H1 (cell line): ENCODE measurements around the gene LILRB1. TPM values are rescaled to one million over a fixed set of nuclear protein-coding genes. Genes with fewer than 3 reads are reported as not detected.

Source experiments
- CTCF ChIA-PET: fragments of 300-600 bp; sonication (Branson Sonifier 250); formaldehyde crosslinking; loops from one replicate; lab custom pipeline; 2021; ENCODE audit not compliant: partially characterized antibody; lab: Charles Lee
- POLR2A ChIA-PET: fragments of 300-600 bp; sonication (Branson Sonifier 250); formaldehyde crosslinking; loops from one replicate; lab custom pipeline; 2021; ENCODE audit warnings: inconsistent platforms; ENCODE audit not compliant: partially characterized antibody; lab: Charles Lee
- DNase-seq, 2 experiments: peaks; one replicate each; pipeline versions ENCODE4 v3.0.0 to v3.0.0-alpha.2; 2010 to 2022; ENCODE audit warnings: low spot score in 2 of 2, low read depth in 1 of 2, mixed read lengths in 1 of 2
- FAIRE-seq: peaks from 2 replicates; lab custom pipeline; 2011; peaks lifted over from hg19 to GRCh38; lab: Jason Lieb, UNC
- H2AFZ ChIP-seq: 2 replicates; pipeline ENCODE4 v1.8.1; 2012; ENCODE audit warnings: low read length, inconsistent platforms
- H2AK5ac ChIP-seq: 2 replicates; pipeline ENCODE4 v1.6.1; 2013; ENCODE audit warnings: low read depth, low read length
- H2BK120ac ChIP-seq: replicated peaks from 2 replicates; pipeline ENCODE3; 2013; ENCODE audit warnings: low read depth, low read length, inconsistent platforms
- H2BK12ac ChIP-seq: 2 replicates; pipeline ENCODE4 v1.6.1; 2013; ENCODE audit warnings: low read depth, low read length
- H2BK15ac ChIP-seq: 2 replicates; pipeline ENCODE4 v1.6.1; 2013; ENCODE audit warnings: low read length
- H2BK20ac ChIP-seq: 2 replicates; pipeline ENCODE4 v1.6.1; 2013; ENCODE audit warnings: low read length
- H2BK5ac ChIP-seq: 2 replicates; pipeline ENCODE4 v1.6.1; 2013; ENCODE audit warnings: low read depth, low read length
- H3K14ac ChIP-seq: 2 replicates; pipeline ENCODE4 v1.6.1; 2013; ENCODE audit warnings: inconsistent platforms; ENCODE audit not compliant: insufficient read length
- H3K18ac ChIP-seq: 2 replicates; pipeline ENCODE4 v1.6.1; 2013; ENCODE audit warnings: low read length; ENCODE audit errors: extremely low read depth
- H3K23ac ChIP-seq: 2 replicates; pipeline ENCODE4 v1.6.1; 2013; ENCODE audit warnings: inconsistent platforms; ENCODE audit not compliant: insufficient read length
- H3K23me2 ChIP-seq: 2 replicates; pipeline ENCODE4 v1.6.1; 2013; ENCODE audit warnings: low read depth, low read length
- H3K27ac ChIP-seq: 2 replicates; pipeline ENCODE4 v1.6.1; 2011; ENCODE audit warnings: low read depth, low read length, inconsistent platforms
- H3K27me3 ChIP-seq, 4 experiments: replicated peaks in 1 of 4; 1 replicate in 1 of 4; 2 replicates in 3 of 4; pipeline versions ENCODE4 v1.6.1 to v1.8.1; 2011 to 2013; ENCODE audit warnings: low read length in 3 of 4, mild to moderate bottlenecking in 3 of 4, inconsistent platforms in 2 of 4, mixed read lengths in 2 of 4, moderate library complexity in 1 of 4; ENCODE audit not compliant: control insufficient read depth in 3 of 4, insufficient read depth in 3 of 4; ENCODE audit errors: extremely low read depth in 1 of 4
- H3K36me3 ChIP-seq, 4 experiments: 2 replicates each; pipeline versions ENCODE4 v1.6.1 to v1.8.1; 2011 to 2013; ENCODE audit warnings: mild to moderate bottlenecking in 4 of 4, low read length in 3 of 4, moderate library complexity in 2 of 4, control low read depth in 1 of 4, inconsistent platforms in 1 of 4; ENCODE audit not compliant: insufficient read depth in 4 of 4, control insufficient read depth in 2 of 4
- H3K4ac ChIP-seq: replicated peaks from 2 replicates; pipeline ENCODE3; 2013; ENCODE audit warnings: low read length, low read depth, mixed read lengths, inconsistent platforms; ENCODE audit not compliant: insufficient read length
- H3K4me1 ChIP-seq, 4 experiments: replicated peaks in 1 of 4; 1 replicate in 1 of 4; 2 replicates in 3 of 4; pipeline versions ENCODE4 v1.6.1 to v1.8.1; 2011 to 2013; ENCODE audit warnings: low read length in 3 of 4, inconsistent platforms in 2 of 4, mixed read lengths in 1 of 4; ENCODE audit not compliant: insufficient read depth in 4 of 4, control insufficient read depth in 3 of 4
- H3K4me2 ChIP-seq, 2 experiments: 2 replicates each; pipeline versions ENCODE4 v1.6.1 to v1.8.1; 2011 to 2013; ENCODE audit warnings: low read depth in 2 of 2, low read length in 2 of 2, control low read depth in 1 of 2, inconsistent platforms in 1 of 2, mild to moderate bottlenecking in 1 of 2; ENCODE audit not compliant: insufficient read depth in 1 of 2
- H3K4me3 ChIP-seq, 4 experiments: fragments of 200-600, 300-600 bp in 1 of 4; sonication (generic), shearing (Covaris generic), sonication (Bioruptor Twin) in 1 of 4; 2 replicates each; pipeline versions ENCODE4 v1.5.1 to v1.8.1; 2011 to 2016; ENCODE audit warnings: low read length in 4 of 4, low read depth in 3 of 4, control low read depth in 2 of 4, inconsistent platforms in 2 of 4, mild to moderate bottlenecking in 2 of 4, mixed read lengths in 1 of 4, moderate library complexity in 1 of 4; ENCODE audit not compliant: insufficient read depth in 2 of 4; ENCODE audit errors: extremely low read depth in 1 of 4
- H3K56ac ChIP-seq: replicated peaks from 2 replicates; pipeline ENCODE3; 2013; ENCODE audit warnings: low read depth, mild to moderate bottlenecking, mixed read lengths, low read length, inconsistent platforms; ENCODE audit not compliant: insufficient read length
- H3K79me1 ChIP-seq: 2 replicates; pipeline ENCODE4 v1.6.1; 2013; ENCODE audit warnings: low read depth, low read length, control low read depth
- H3K79me2 ChIP-seq, 2 experiments: 2 replicates each; pipeline versions ENCODE4 v1.6.1 to v1.8.1; 2012 to 2013; ENCODE audit warnings: low read length in 2 of 2, mild to moderate bottlenecking in 2 of 2, inconsistent platforms in 1 of 2; ENCODE audit not compliant: insufficient read depth in 2 of 2, control insufficient read depth in 1 of 2
- H3K9ac ChIP-seq, 4 experiments: replicated peaks in 1 of 4; 1 replicate in 1 of 4; 2 replicates in 3 of 4; pipeline versions ENCODE4 v1.6.1 to v1.8.1; 2011 to 2013; ENCODE audit warnings: low read depth in 3 of 4, low read length in 3 of 4, control low read depth in 2 of 4, mild to moderate bottlenecking in 2 of 4, moderate library complexity in 2 of 4, inconsistent platforms in 1 of 4; ENCODE audit errors: extremely low read depth in 1 of 4
- H3K9me3 ChIP-seq, 2 experiments: 2 replicates each; pipeline versions ENCODE4 v1.6.1 to v1.8.1; 2012 to 2013; ENCODE audit warnings: mild to moderate bottlenecking in 2 of 2, moderate library complexity in 2 of 2, control low read depth in 1 of 2, inconsistent platforms in 1 of 2, low read depth in 1 of 2, low read length in 1 of 2, mixed read lengths in 1 of 2; ENCODE audit not compliant: insufficient read depth in 2 of 2
- H4K20me1 ChIP-seq, 2 experiments: replicated peaks in 1 of 2; 2 replicates each; pipeline versions ENCODE3 to v1.8.1; 2011 to 2013; ENCODE audit warnings: inconsistent platforms in 2 of 2, low read length in 2 of 2, mild to moderate bottlenecking in 1 of 2; ENCODE audit not compliant: insufficient read depth in 2 of 2, control insufficient read depth in 1 of 2
- H4K5ac ChIP-seq: 2 replicates; pipeline ENCODE4 v1.6.1; 2013; ENCODE audit warnings: low read length, low read depth, mixed read lengths, inconsistent platforms; ENCODE audit not compliant: insufficient read length
- H4K8ac ChIP-seq: 2 replicates; pipeline ENCODE4 v1.8.0; 2013; ENCODE audit warnings: mild to moderate bottlenecking, moderate library complexity, low read length, inconsistent platforms; ENCODE audit not compliant: insufficient read depth; ENCODE audit errors: extremely low read depth
- H4K91ac ChIP-seq: replicated peaks from 2 replicates; pipeline ENCODE3; 2013; ENCODE audit warnings: low read length, mixed read lengths, inconsistent platforms; ENCODE audit not compliant: insufficient read length
- BACH1 ChIP-seq: IDR thresholded peaks from 2 replicates; pipeline ENCODE4 v1.6.1; 2012; ENCODE audit warnings: low read length, improper control_type of control experiment
- CBX5 ChIP-seq: fragments of 300-800, 300-1000 bp; sonication (generic); IDR thresholded peaks from 2 replicates; pipeline ENCODE4 v1.7.1; 2016; ENCODE audit warnings: antibody characterized with exemption, low read length, low read depth
- CBX8 ChIP-seq: fragments of 300-800, 300-1000 bp; sonication (generic); IDR thresholded peaks from 2 replicates; pipeline ENCODE4 v1.7.1; 2016; ENCODE audit warnings: low read depth, low read length, borderline replicate concordance
- CHD1 ChIP-seq: IDR thresholded peaks from 2 replicates; pipeline ENCODE4 v1.6.1; 2012; ENCODE audit warnings: low read depth, low read length, improper control_type of control experiment
- CHD2 ChIP-seq: IDR thresholded peaks from 2 replicates; pipeline ENCODE4 v1.6.1; 2012; ENCODE audit warnings: low read length, improper control_type of control experiment
- CTBP2 ChIP-seq: IDR thresholded peaks from 2 replicates; pipeline ENCODE4 v1.7.0; 2011; ENCODE audit warnings: borderline replicate concordance, mild to moderate bottlenecking, moderate library complexity, mixed read lengths, low read length; ENCODE audit not compliant: insufficient read depth, insufficient read length
- EP300 ChIP-seq, 2 experiments: IDR thresholded peaks; 1 replicate in 1 of 2; 2 replicates in 1 of 2; pipeline ENCODE4 v1.6.1; 2011 to 2012; ENCODE audit warnings: low read depth in 2 of 2, low read length in 2 of 2, mild to moderate bottlenecking in 2 of 2, borderline replicate concordance in 1 of 2, inconsistent platforms in 1 of 2, moderate library complexity in 1 of 2
- GABPA ChIP-seq: IDR thresholded peaks from 2 replicates; pipeline ENCODE4 v1.6.1; 2011; ENCODE audit warnings: mild to moderate bottlenecking, low read length, moderate library complexity, borderline replicate concordance; ENCODE audit not compliant: insufficient read depth
- RNF2 ChIP-seq: fragments of 200-900, 300-1000 bp; sonication (generic); IDR thresholded peaks from 2 replicates; pipeline ENCODE4 v1.7.1; 2016; ENCODE audit warnings: borderline replicate concordance, low read depth, mild to moderate bottlenecking, antibody characterized with exemption, low read length; ENCODE audit not compliant: poor library complexity, severe bottlenecking; ENCODE audit errors: missing control alignments
- SIN3A ChIP-seq, 2 experiments: IDR thresholded peaks in 1 of 2; conservative IDR thresholded peaks in 1 of 2; 2 replicates each; pipeline ENCODE4 v1.6.1; 2011 to 2012; ENCODE audit warnings: low read length in 2 of 2, improper control_type of control experiment in 1 of 2, low read depth in 1 of 2, mild to moderate bottlenecking in 1 of 2
- SIRT6 ChIP-seq: IDR thresholded peaks from one replicate; pipeline ENCODE4 v1.7.1; 2012; ENCODE audit warnings: low read length, inconsistent platforms
- SP4 ChIP-seq: IDR thresholded peaks from 2 replicates; pipeline ENCODE4 v1.6.1; 2012; ENCODE audit warnings: low read length, inconsistent platforms
- SRF ChIP-seq: IDR thresholded peaks from 2 replicates; pipeline ENCODE4 v1.6.1; 2011; ENCODE audit warnings: mild to moderate bottlenecking, low read depth, low read length, moderate library complexity
- SUZ12 ChIP-seq: fragments of 200-600 bp; sonication (generic); IDR thresholded peaks from 2 replicates; pipeline ENCODE4 v1.6.1; 2012; ENCODE audit warnings: mild to moderate bottlenecking, inconsistent platforms, low read length, moderate library complexity, mixed read lengths
- ZNF274 ChIP-seq: IDR thresholded peaks from 2 replicates; pipeline ENCODE4 v1.7.0; 2012; ENCODE audit warnings: low read length, borderline replicate concordance; ENCODE audit errors: extremely low read depth
- WGBS, 2 experiments: shearing (Covaris generic) in 1 of 2; methylation state at CpG; one replicate each; pipeline versions ENCODE4 v1.1.6 to v1.1.7; 2013 to 2015; ENCODE audit warnings: low lambda C conversion rate in 2 of 2, mixed read lengths in 2 of 2, inconsistent platforms in 1 of 2, low coverage in 1 of 2, missing lambda C conversion rate in 1 of 2; ENCODE audit not compliant: insufficient replicate concordance in 2 of 2, insufficient coverage in 1 of 2, insufficient read length in 1 of 2; ENCODE audit errors: extremely low coverage in 1 of 2, missing lambda C conversion rate in 1 of 2; 5-methylcytosine and 5-hydroxymethylcytosine counted together
- polyA plus RNA-seq, 7 experiments: library from polyadenylated mRNA; depleted of rRNA in 3 of 7; stranded (reverse) in 5 of 7; unstranded in 2 of 7; fragments of >200 nt in 5 of 7; fragments of 200-250 nt in 2 of 7; gene quantifications; 1 replicate in 5 of 7; 2 replicates in 1 of 7; 4 replicates in 1 of 7; pipeline versions ENCODE4 v1.2.1 to v1.2.3, GENCODE V29; 2011 to 2013; ENCODE audit warnings: missing spikeins in 2 of 7, mixed read lengths in 2 of 7
- total RNA-seq: library from RNA; stranded (reverse); fragmentation: NEBNext Ultra II Directional; extraction: Animal tissue kit (Norgen Biotek cat#: 25700); gene quantifications from 2 replicates; pipeline ENCODE4 v1.2.1, GENCODE V29; 2021

The LILRB1 gene
- total and polyA plus RNA-seq, 2 of the 8 experiments (the other 6 are each of a cell fraction or from before 2014, with no cell fraction given), result not detected

- ChIA-PET CTCF (no interaction called here), POLR2A (no interaction called here)
- Histone ChIP-seq H2AFZ (no peak overlapping the region), H3K23ac (no peak overlapping the region), H2BK12ac (no peak overlapping the region), H2BK15ac (no peak overlapping the region), H3K23me2 (no peaks in the 10 kb centered on the region), H2AK5ac (no peak overlapping the region), H3K4me1 (no peaks in the 10 kb centered on the region), H3K9me3 (peaks cover 31 to 48% of the 10 kb centered on the region in 2 experiments), H3K4me2 (no peak overlapping the region), H3K18ac (no peak overlapping the region), H4K8ac (no peak overlapping the region), H3K79me2 (no peaks in the 10 kb centered on the region), H3K56ac (no peak overlapping the region), H4K91ac (no peak overlapping the region), H2BK5ac (no peak overlapping the region), H3K4ac (no peak overlapping the region), H3K9ac (no peak overlapping the region), H4K5ac (no peak overlapping the region), H3K27me3 (no peaks in the 10 kb centered on the region), H2BK120ac (no peak overlapping the region), H3K4me3 (no peak overlapping the region), H4K20me1 (no peaks in the 10 kb centered on the region), H3K14ac (no peak overlapping the region), H3K79me1 (no peaks in the 10 kb centered on the region), H2BK20ac (no peak overlapping the region), H3K27ac (no peak overlapping the region), H3K36me3 (no peaks in the 10 kb centered on the region)
- WGBS, 2 experiments, result 87% methylated on average over 1 of the region's 1 CpG; no CpG with 5 or more reads in 1 of the 2 experiments
- DNase-seq, result no peak
- FAIRE-seq, result no peak
- TF ChIP-seq EP300 (IDR thresholded peaks at IDR 0.05; ENCODE audit: borderline replicate concordance in 1 of 2, low read depth in 2 of 2, low read length in 2 of 2), result no peak
- TF ChIP-seq SIN3A (conservative IDR thresholded peaks at IDR 0.05 in 1 of 2, IDR thresholded peaks at IDR 0.05 in 1 of 2; ENCODE audit: low read depth in 1 of 2, low read length in 2 of 2), result no peak
- no peak for TF ChIP-seq SUZ12
- no peak for TF ChIP-seq CHD2
- no peak for TF ChIP-seq CBX8
- no peak for TF ChIP-seq CBX5
- TF ChIP-seq BACH1, result no peak
- no peak for TF ChIP-seq SIRT6
- TF ChIP-seq GABPA, result no peak
- no peak for TF ChIP-seq CTBP2
- no peak for TF ChIP-seq RNF2
- TF ChIP-seq CHD1, result no peak
- TF ChIP-seq SRF, result no peak
- TF ChIP-seq ZNF274, result no peak
- TF ChIP-seq SP4, result no peak
These were observed 15.6 kb upstream of the LILRB1 start for GRCh38 chr19:54614726-54615125.
